Keratinocyte (primary cell): ENCODE data around the gene SH2B3. TPM values are rescaled to one million over a fixed set of nuclear protein-coding genes. Genes with fewer than 3 reads are reported as not detected.

Experiments used
- DNase-seq: peaks from one replicate; pipeline ENCODE4 v3.0.0-alpha.2; 2011; ENCODE audit warnings: low read depth, missing footprints, low spot score
- FAIRE-seq: peaks from 2 replicates; lab custom pipeline; 2011; peaks lifted over from hg19 to GRCh38; lab: Jason Lieb, UNC
- H2AFZ ChIP-seq: 2 replicates; pipeline ENCODE4 v1.6.0; 2012; ENCODE audit warnings: low read length, control low read depth, inconsistent platforms; ENCODE audit not compliant: control insufficient read depth
- H3K27ac ChIP-seq: 2 replicates; pipeline ENCODE4 v1.5.1; 2011; ENCODE audit warnings: low read length; ENCODE audit not compliant: control insufficient read depth, insufficient read depth
- H3K27me3 ChIP-seq: 3 replicates; pipeline ENCODE4 v1.6.0; 2011; ENCODE audit warnings: low read length; ENCODE audit not compliant: control insufficient read depth, insufficient read depth; ENCODE audit errors: extremely low read depth
- H3K36me3 ChIP-seq, 2 experiments: 2 replicates in 1 of 2; 3 replicates in 1 of 2; pipeline ENCODE4 v1.5.1; 2011; ENCODE audit warnings: low read length in 2 of 2, mild to moderate bottlenecking in 1 of 2; ENCODE audit not compliant: control insufficient read depth in 2 of 2, insufficient read depth in 2 of 2; ENCODE audit errors: extremely low read depth in 1 of 2
- H3K4me1 ChIP-seq: 3 replicates; pipeline ENCODE4 v1.5.1; 2011; ENCODE audit warnings: low read length; ENCODE audit not compliant: control insufficient read depth, insufficient read depth; ENCODE audit errors: extremely low read depth
- H3K4me2 ChIP-seq: 3 replicates; pipeline ENCODE4 v1.6.0; 2011; ENCODE audit warnings: low read depth, low read length; ENCODE audit not compliant: control insufficient read depth, insufficient read depth; ENCODE audit errors: extremely low read depth
- H3K4me3 ChIP-seq, 3 experiments: fragments of 200-600 bp in 1 of 3; sonication (generic) in 1 of 3; 2 replicates in 2 of 3; 3 replicates in 1 of 3; pipeline ENCODE4 v1.5.1; 2011 to 2016; ENCODE audit warnings: low read length in 3 of 3, mild to moderate bottlenecking in 3 of 3, control low read depth in 2 of 3, inconsistent platforms in 1 of 3, low read depth in 1 of 3, mixed read lengths in 1 of 3, mixed run types in 1 of 3, moderate library complexity in 1 of 3; ENCODE audit not compliant: control insufficient read depth in 2 of 3, insufficient read depth in 2 of 3; ENCODE audit errors: extremely low read depth in 1 of 3
- H3K79me2 ChIP-seq: 2 replicates; pipeline ENCODE4 v1.6.0; 2012; ENCODE audit warnings: low read length; ENCODE audit not compliant: control insufficient read depth, insufficient read depth
- H3K9ac ChIP-seq: 3 replicates; pipeline ENCODE4 v1.6.0; 2011; ENCODE audit warnings: low read length; ENCODE audit not compliant: control insufficient read depth, insufficient read depth; ENCODE audit errors: extremely low read depth
- H3K9me1 ChIP-seq: 3 replicates; pipeline ENCODE4 v1.6.0; 2011; ENCODE audit warnings: low read length; ENCODE audit not compliant: control insufficient read depth, insufficient read depth; ENCODE audit errors: extremely low read depth
- H3K9me3 ChIP-seq: 2 replicates; pipeline ENCODE4 v1.5.1; 2012; ENCODE audit warnings: low read depth, low read length; ENCODE audit not compliant: control insufficient read depth
- H4K20me1 ChIP-seq: 3 replicates; pipeline ENCODE4 v1.6.0; 2011; ENCODE audit warnings: low read length; ENCODE audit not compliant: control insufficient read depth, insufficient read depth; ENCODE audit errors: extremely low read depth
- CTCF ChIP-seq, 3 experiments: IDR thresholded peaks in 1 of 3; conservative IDR thresholded peaks in 1 of 3; optimal IDR thresholded peaks in 1 of 3; 2 replicates in 2 of 3; 3 replicates in 1 of 3; pipeline versions ENCODE3 to v1.5.1; 2011; ENCODE audit warnings: low read length in 3 of 3, mild to moderate bottlenecking in 3 of 3, moderate library complexity in 2 of 3, control low read depth in 1 of 3, inconsistent platforms in 1 of 3; ENCODE audit not compliant: insufficient read depth in 2 of 3; ENCODE audit errors: extremely low read depth in 1 of 3
- EZH2 ChIP-seq: IDR thresholded peaks from one replicate; pipeline ENCODE4 v1.6.1; 2012; ENCODE audit warnings: inconsistent platforms, mild to moderate bottlenecking, low read length, moderate library complexity
- dilution Hi-C: fragments of 300-500 bp; cut with MboI; formaldehyde crosslinking; loops from one replicate; pipeline ENCODE4 v1.7.0; 2020; ENCODE audit warnings: low sequenced_read_pairs; ENCODE audit not compliant: extremely low pct_ligation_motif_present
- polyA plus RNA-seq, 5 experiments: library from polyadenylated mRNA; depleted of rRNA in 3 of 5; stranded (reverse) in 3 of 5; stranded (forward) in 1 of 5; unstranded in 1 of 5; fragments of >200 nt; gene quantifications; 1 replicate in 1 of 5; 2 replicates in 3 of 5; 3 replicates in 1 of 5; pipeline versions ENCODE4 v1.2.1 to v1.2.3, GENCODE V29; 2011 to 2012; ENCODE audit warnings: missing spikeins in 2 of 5, low read depth in 1 of 5, low replicate concordance in 1 of 5

Gene SH2B3
- polyA plus RNA-seq, 1 donor (not counting 4 experiments of a cell fraction or from before 2014, with no cell fraction given) = 7.7 TPM

- Histone ChIP-seq H3K4me2 (no peak overlapping the region), H3K9ac (no peak overlapping the region), H4K20me1 (peaks cover 12% of the 10 kb centered on the region), H3K9me1 (peaks cover under 1% of the 10 kb centered on the region), H3K4me1 (peaks cover 5% of the 10 kb centered on the region), H3K36me3 (peaks cover 0 to 13% of the 10 kb centered on the region in 2 experiments), H3K4me3 (no peak overlapping the region), H3K79me2 (peaks cover 37% of the 10 kb centered on the region), H2AFZ (no peak overlapping the region), H3K27me3 (no peaks in the 10 kb centered on the region), H3K27ac (no peak overlapping the region), H3K9me3 (no peaks in the 10 kb centered on the region)
- DNase-seq (no peak), FAIRE-seq (no peak)
- no peak for TF ChIP-seq CTCF (optimal IDR thresholded peaks at IDR 0.05 in 1 of 3, IDR thresholded peaks at IDR 0.05 in 1 of 3, conservative IDR thresholded peaks at IDR 0.05 in 1 of 3; ENCODE audit: extremely low read depth in 1 of 3, insufficient read depth in 2 of 3, low read length in 3 of 3)
- no peak for TF ChIP-seq EZH2
- dilution Hi-C loops = no loop called here
Measured at GRCh38 chr12:111418594-111418880, 12.8 kb downstream of the SH2B3 start.

DNA sequence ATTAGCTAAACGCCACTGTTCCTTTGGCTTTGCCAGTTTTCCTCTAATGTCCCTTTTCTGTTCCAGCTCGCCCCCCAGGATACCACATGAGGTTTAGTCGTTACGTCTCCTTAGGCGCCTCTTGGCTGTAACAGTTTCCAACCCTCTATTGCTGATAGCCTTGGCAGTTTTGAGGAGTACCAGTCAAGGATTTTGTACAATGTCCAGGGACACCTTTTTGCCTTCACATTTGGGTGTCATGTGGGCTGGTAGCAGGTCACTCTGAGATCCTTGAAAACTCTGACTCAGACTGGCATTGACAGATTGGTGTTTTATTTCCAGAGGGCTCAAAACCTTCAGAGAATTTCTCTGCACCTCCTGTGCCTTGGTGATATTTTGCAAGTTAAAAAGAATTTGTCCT, 14.1 kb downstream of the SH2B3 start:
- dilution Hi-C loops = no loop called here
- peaks cover 6% of the 10 kb centered on the region for H4K20me1 ChIP-seq
- H2AFZ ChIP-seq = no peak overlapping the region
- no peak for DNase-seq
- TF ChIP-seq CTCF (optimal IDR thresholded peaks at IDR 0.05 in 1 of 3, IDR thresholded peaks at IDR 0.05 in 1 of 3, conservative IDR thresholded peaks at IDR 0.05 in 1 of 3; ENCODE audit: extremely low read depth in 1 of 3, insufficient read depth in 2 of 3, low read length in 3 of 3) (no peak), EZH2 (no peak)
- peaks cover 0 to 13% of the 10 kb centered on the region in 2 experiments for H3K36me3 ChIP-seq
- no peaks in the 10 kb centered on the region for H3K27me3 ChIP-seq
- H3K4me3 ChIP-seq = no peak overlapping the region
- no peaks in the 10 kb centered on the region for H3K9me1 ChIP-seq
- no peak overlapping the region for H3K4me2 ChIP-seq
- no peak overlapping the region for H3K9ac ChIP-seq
- no peak overlapping the region for H3K27ac ChIP-seq
- no peaks in the 10 kb centered on the region for H3K4me1 ChIP-seq
- H3K9me3 ChIP-seq = no peaks in the 10 kb centered on the region
- no peak for FAIRE-seq
- H3K79me2 ChIP-seq = peaks cover 32% of the 10 kb centered on the region
